SK-N-SH (cell line): ENCODE results near the gene NCBP2L.

Experiments used
- CHD2 ChIP-seq: fragments of 150-350 bp; IDR thresholded peaks from 2 replicates; pipeline ENCODE4 v1.6.1; 2018; ENCODE audit warnings: low read length; ENCODE audit not compliant: partially characterized antibody
- CTCF ChIP-seq: fragments of 200-600 bp; sonication (generic); IDR thresholded peaks from 2 replicates; pipeline ENCODE4 v1.6.1; 2017; ENCODE audit warnings: antibody characterized with exemption, mild to moderate bottlenecking, moderate library complexity
- EP300 ChIP-seq, 2 experiments: IDR thresholded peaks; 2 replicates each; pipeline versions ENCODE4 v1.4.0 to v1.6.1; 2012; ENCODE audit warnings: borderline replicate concordance in 1 of 2, low read depth in 1 of 2, low read length in 1 of 2
- NFIC ChIP-seq: IDR thresholded peaks from 2 replicates; pipeline ENCODE4 v1.4.0; 2012; ENCODE audit warnings: borderline replicate concordance
- POLR2AphosphoS5 ChIP-seq: IDR thresholded peaks from 2 replicates; pipeline ENCODE4 v1.6.1; 2012; ENCODE audit warnings: low read depth, low read length
- RAD21 ChIP-seq: IDR thresholded peaks from 2 replicates; pipeline ENCODE4 v1.6.1; 2012; ENCODE audit warnings: mild to moderate bottlenecking, low read length
- REST ChIP-seq: IDR thresholded peaks from 2 replicates; pipeline ENCODE4 v1.6.1; 2012; ENCODE audit warnings: mild to moderate bottlenecking, low read depth, low read length, moderate library complexity
- RFX5 ChIP-seq: IDR thresholded peaks from 2 replicates; pipeline ENCODE4 v1.6.1; 2012; ENCODE audit warnings: mild to moderate bottlenecking, improper control_type of control experiment, low read length
- SIN3A ChIP-seq: IDR thresholded peaks from 2 replicates; pipeline ENCODE4 v1.6.1; 2012; ENCODE audit warnings: low read depth, mild to moderate bottlenecking, low read length, moderate library complexity, borderline replicate concordance
- SMC3 ChIP-seq: IDR thresholded peaks from 2 replicates; pipeline ENCODE4 v1.6.1; 2012; ENCODE audit warnings: low read depth, low read length, improper control_type of control experiment
- TCF12 ChIP-seq: IDR thresholded peaks from 2 replicates; pipeline ENCODE4 v1.4.0; 2012
- USF1 ChIP-seq: IDR thresholded peaks from 2 replicates; pipeline ENCODE4 v1.4.0; 2012; ENCODE audit warnings: low read depth, borderline replicate concordance
- ZBTB33 ChIP-seq: IDR thresholded peaks from 2 replicates; pipeline ENCODE4 v1.4.0; 2012; ENCODE audit warnings: low read depth, borderline replicate concordance
- TF ChIP-seq, protein P1 (sequence below): IDR thresholded peaks from 2 replicates; pipeline ENCODE4 v1.4.0; 2012; ENCODE audit warnings: low read depth

GRCh38 chrX:107763647-107764046, 13.9 kb upstream of the NCBP2L start:
- TF ChIP-seq TCF12 (no peak), REST (no peak), SIN3A (no peak), RFX5 (no peak), POLR2AphosphoS5 (no peak), USF1 (no peak), CHD2 (no peak), ZBTB33 (no peak), CTCF (no peak), EP300 (IDR thresholded peaks at IDR 0.05; ENCODE audit: borderline replicate concordance in 1 of 2, low read depth in 1 of 2, low read length in 1 of 2) (no peak), NFIC (no peak), RAD21 (no peak), SMC3 (no peak)
- TF ChIP-seq, protein P1, sequence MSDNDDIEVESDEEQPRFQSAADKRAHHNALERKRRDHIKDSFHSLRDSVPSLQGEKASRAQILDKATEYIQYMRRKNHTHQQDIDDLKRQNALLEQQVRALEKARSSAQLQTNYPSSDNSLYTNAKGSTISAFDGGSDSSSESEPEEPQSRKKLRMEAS: no peak
